CD4-positive, CD25-positive, alpha-beta regulatory T cell (primary cell): Measurements from ENCODE around the gene JUN. TPM values are rescaled to one million over a fixed set of nuclear protein-coding genes. Genes with fewer than 3 reads are reported as not detected.

Source experiments
- ATAC-seq, 2 donors: fragments of 150-1000 bp; cut with Tn5 transposase; one replicate each; pipeline ENCODE4 v1.10.0; 2021; ENCODE audit warnings: low read depth in 2 of 2, moderate number of reproducible peaks in 2 of 2, moderate library complexity in 1 of 2
- DNase-seq, 3 donors: peaks; one replicate each; pipeline versions ENCODE4 v3.0.0 to v3.0.0-alpha.2; 2012 to 2022; ENCODE audit warnings: mixed read lengths in 1 of 3
- H3K27ac ChIP-seq: one replicate; pipeline ENCODE4 v1.7.0; 2013; ENCODE audit warnings: mild to moderate bottlenecking, low read length; ENCODE audit not compliant: insufficient read depth, poor library complexity, severe bottlenecking
- H3K27me3 ChIP-seq: one replicate; pipeline ENCODE4 v1.7.0; 2013; ENCODE audit warnings: low read length; ENCODE audit not compliant: control insufficient read depth, insufficient read depth
- H3K36me3 ChIP-seq: one replicate; pipeline ENCODE4 v1.7.0; 2013; ENCODE audit warnings: mild to moderate bottlenecking, low read length, moderate library complexity; ENCODE audit not compliant: control insufficient read depth, insufficient read depth
- H3K4me1 ChIP-seq: 2 replicates; pipeline ENCODE4 v1.7.0; 2013; ENCODE audit warnings: mild to moderate bottlenecking, low read length; ENCODE audit not compliant: insufficient read depth, control insufficient read depth, poor library complexity, severe bottlenecking
- H3K4me3 ChIP-seq: one replicate; pipeline ENCODE4 v1.7.0; 2013; ENCODE audit warnings: low read depth, mild to moderate bottlenecking, low read length, moderate library complexity
- H3K9me3 ChIP-seq, 2 experiments: 1 replicate in 1 of 2; 2 replicates in 1 of 2; pipeline ENCODE4 v1.7.0; 2013; ENCODE audit warnings: low read length in 2 of 2, mild to moderate bottlenecking in 1 of 2, moderate library complexity in 1 of 2; ENCODE audit not compliant: control insufficient read depth in 2 of 2
- H3K27ac Mint-ChIP-seq, 3 donors: one replicate each; pipeline ENCODE4 v1.8.0; 2020 to 2022; ENCODE audit warnings: mild to moderate bottlenecking in 3 of 3, mixed read lengths in 3 of 3, moderate library complexity in 2 of 3
- H3K27me3 Mint-ChIP-seq: one replicate; pipeline ENCODE4 v1.8.0; 2022; ENCODE audit warnings: mild to moderate bottlenecking, mixed read lengths
- H3K36me3 Mint-ChIP-seq: one replicate; pipeline ENCODE4 v1.8.0; 2020; ENCODE audit warnings: mixed read lengths
- H3K4me1 Mint-ChIP-seq, 4 donors: one replicate each; pipeline ENCODE4 v1.8.0; 2020 to 2022; ENCODE audit warnings: mixed read lengths in 4 of 4, mild to moderate bottlenecking in 1 of 4
- H3K4me3 Mint-ChIP-seq, 4 donors: one replicate each; pipeline ENCODE4 v1.8.0; 2020 to 2022; ENCODE audit warnings: mild to moderate bottlenecking in 4 of 4, mixed read lengths in 4 of 4, moderate library complexity in 3 of 4
- H3K9me3 Mint-ChIP-seq, 7 donors: one replicate each; pipeline ENCODE4 v1.8.0; 2020 to 2022; ENCODE audit warnings: mixed read lengths in 7 of 7, mild to moderate bottlenecking in 3 of 7, moderate library complexity in 2 of 7
- polyA plus RNA-seq, 4 donors: library from polyadenylated mRNA; unstranded; fragments of 300-500 nt; fragmentation: Illumina TruSeq; gene quantifications; one replicate each; pipeline ENCODE4 v1.2.3, GENCODE V29; 2021
- total RNA-seq: library from RNA; stranded (reverse); gene quantifications from one replicate; pipeline ENCODE4 v1.2.3, GENCODE V29; 2022

Gene JUN
- total and polyA plus RNA-seq, 5 donors from 2014 or later: 41.3 to 1,538 (median 52.2) TPM

DNA sequence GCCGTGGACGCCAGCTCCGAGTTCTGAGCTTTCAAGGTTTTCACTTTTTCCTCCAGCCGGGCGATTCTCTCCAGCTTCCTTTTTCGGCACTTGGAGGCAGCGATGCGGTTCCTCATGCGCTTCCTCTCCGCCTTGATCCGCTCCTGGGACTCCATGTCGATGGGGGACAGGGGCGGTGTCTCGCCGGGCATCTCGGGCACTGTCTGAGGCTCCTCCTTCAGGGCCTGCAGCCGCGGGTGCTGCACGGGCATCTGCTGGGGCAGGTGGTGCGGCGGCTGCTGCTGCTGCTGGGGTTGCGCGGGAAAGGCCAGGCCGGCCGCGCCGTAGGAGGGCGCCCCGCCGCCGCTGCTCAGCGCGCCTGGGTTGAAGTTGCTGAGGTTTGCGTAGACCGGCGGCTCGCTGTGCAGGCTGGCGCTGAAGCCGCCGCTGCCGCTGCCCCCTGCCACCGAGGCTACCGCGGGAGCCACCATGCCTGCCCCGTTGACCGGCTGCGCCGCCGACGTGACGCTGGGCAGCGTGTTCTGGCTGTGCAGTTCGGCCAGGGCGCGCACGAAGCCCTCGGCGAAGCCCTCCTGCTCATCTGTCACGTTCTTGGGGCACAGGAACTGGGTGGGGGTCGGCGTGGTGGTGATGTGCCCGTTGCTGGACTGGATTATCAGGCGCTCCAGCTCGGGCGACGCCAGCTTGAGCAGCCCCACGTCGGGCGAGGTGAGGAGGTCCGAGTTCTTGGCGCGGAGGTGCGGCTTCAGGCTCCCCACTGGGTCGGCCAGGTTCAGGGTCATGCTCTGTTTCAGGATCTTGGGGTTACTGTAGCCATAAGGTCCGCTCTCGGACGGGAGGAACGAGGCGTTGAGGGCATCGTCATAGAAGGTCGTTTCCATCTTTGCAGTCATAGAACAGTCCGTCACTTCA, 1.4 kb downstream of the JUN start:
- Mint-ChIP-seq H3K27me3 (peaks cover 48% of the 10 kb centered on the region), H3K36me3 (peaks cover 3% of the 10 kb centered on the region), H3K27ac (peak overlapping the region; percentile 81 to 100 (median 98)), H3K4me1 (peaks cover 4 to 28% (median 16%) of the 10 kb centered on the region in 4 donors), H3K9me3 (peaks cover 0 to 4% (median 0%) of the 10 kb centered on the region in 7 donors), H3K4me3 (peak overlapping the region; percentile 91 to 98 (median 96))
- peak; percentile 29 to 82 (median 68) for DNase-seq
- Histone ChIP-seq H3K36me3 (no peaks in the 10 kb centered on the region), H3K4me1 (peaks cover 32% of the 10 kb centered on the region), H3K27ac (peak overlapping the region; percentile 99), H3K27me3 (no peaks in the 10 kb centered on the region), H3K4me3 (peak overlapping the region; percentile 89), H3K9me3 (no peaks in the 10 kb centered on the region)
- no peak for ATAC-seq

DNA sequence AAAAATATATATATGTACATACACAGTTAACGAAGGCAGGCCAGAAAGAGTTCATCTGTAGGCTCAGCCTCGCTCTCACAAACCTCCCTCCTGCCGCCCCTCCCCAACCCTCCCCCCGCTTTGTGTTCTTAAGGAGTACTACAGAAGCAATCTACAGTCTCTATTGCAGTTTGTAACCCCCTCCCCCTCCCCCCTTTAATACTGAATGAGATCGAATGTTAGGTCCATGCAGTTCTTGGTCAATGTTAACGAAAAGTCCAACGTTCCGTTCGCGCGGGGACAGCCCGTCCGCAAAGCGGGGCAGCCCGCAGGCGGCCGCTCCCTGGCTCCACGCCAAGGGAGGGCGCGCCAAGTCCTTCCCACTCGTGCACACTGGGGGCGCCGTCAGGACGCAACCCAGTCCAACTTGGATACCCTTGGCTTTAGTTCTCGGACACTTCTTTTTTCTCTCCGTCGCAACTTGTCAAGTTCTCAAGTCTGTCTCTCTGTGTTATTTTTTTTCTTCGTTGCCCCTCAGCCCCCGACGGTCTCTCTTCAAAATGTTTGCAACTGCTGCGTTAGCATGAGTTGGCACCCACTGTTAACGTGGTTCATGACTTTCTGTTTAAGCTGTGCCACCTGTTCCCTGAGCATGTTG, 2.2 kb downstream of the JUN start:
- Mint-ChIP-seq H3K27me3 (peaks cover 48% of the 10 kb centered on the region), H3K27ac (peak overlapping the region in 2 of 3 donors; percentile 89 to 100), H3K9me3 (peaks cover 0 to 4% (median 0%) of the 10 kb centered on the region in 7 donors), H3K4me3 (peak overlapping the region; percentile 81 to 98 (median 94)), H3K36me3 (peaks cover 3% of the 10 kb centered on the region), H3K4me1 (peaks cover 0 to 21% (median 16%) of the 10 kb centered on the region in 4 donors)
- DNase-seq (peak; percentile 42 to 63 (median 49)), ATAC-seq (no peak)
- H3K9me3 ChIP-seq: no peaks in the 10 kb centered on the region
- H3K27ac ChIP-seq: peak overlapping the region; percentile 99
- peak overlapping the region; percentile 89 for H3K4me3 ChIP-seq
- H3K36me3 ChIP-seq: no peaks in the 10 kb centered on the region
- H3K27me3 ChIP-seq: no peaks in the 10 kb centered on the region
- H3K4me1 ChIP-seq: peaks cover 32% of the 10 kb centered on the region

DNA sequence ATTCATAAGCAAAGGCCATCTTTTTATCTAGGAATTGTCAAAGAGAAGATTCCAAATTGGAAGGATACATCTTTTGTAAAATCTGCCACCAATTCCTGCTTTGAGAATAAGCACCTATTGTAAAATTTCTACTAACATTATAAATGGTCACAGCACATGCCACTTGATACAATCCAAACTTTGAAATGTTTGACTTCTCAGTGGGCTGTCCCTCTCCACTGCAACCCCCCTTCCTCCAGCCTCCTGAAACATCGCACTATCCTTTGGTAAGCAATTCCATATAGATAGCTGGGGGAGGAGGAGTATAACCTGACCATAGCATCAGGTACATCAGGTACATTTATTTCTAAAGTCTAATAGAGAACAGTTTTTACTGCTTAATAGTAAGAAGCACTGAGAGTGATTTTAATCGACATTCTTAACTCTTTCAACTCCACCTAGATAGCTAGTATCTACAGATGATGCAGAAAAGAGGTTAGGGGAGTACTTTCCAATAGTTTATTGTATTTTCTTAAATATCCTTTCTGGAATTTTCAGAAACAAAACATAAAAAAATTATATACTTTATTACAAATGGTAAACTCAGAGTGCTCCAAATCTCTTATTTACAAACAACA, 2.9 kb downstream of the JUN start:
- H3K9me3 ChIP-seq: no peaks in the 10 kb centered on the region
- DNase-seq (peak in 2 of 3 donors; percentile 32 to 46), ATAC-seq (no peak)
- peaks cover 48% of the 10 kb centered on the region for H3K27me3 Mint-ChIP-seq
- peaks cover 0 to 4% (median 0%) of the 10 kb centered on the region in 7 donors for H3K9me3 Mint-ChIP-seq
- peak overlapping the region; percentile 17 to 98 (median 89) for H3K4me3 Mint-ChIP-seq
- H3K4me3 ChIP-seq: peak overlapping the region; percentile 89
- no peak overlapping the region for H3K27ac Mint-ChIP-seq
- H3K4me1 Mint-ChIP-seq: peaks cover 0 to 19% (median 14%) of the 10 kb centered on the region in 4 donors
- peaks cover 3% of the 10 kb centered on the region for H3K36me3 Mint-ChIP-seq
- peaks cover 28% of the 10 kb centered on the region for H3K4me1 ChIP-seq
- no peak overlapping the region for H3K27ac ChIP-seq
- no peaks in the 10 kb centered on the region for H3K27me3 ChIP-seq
- no peaks in the 10 kb centered on the region for H3K36me3 ChIP-seq

DNA sequence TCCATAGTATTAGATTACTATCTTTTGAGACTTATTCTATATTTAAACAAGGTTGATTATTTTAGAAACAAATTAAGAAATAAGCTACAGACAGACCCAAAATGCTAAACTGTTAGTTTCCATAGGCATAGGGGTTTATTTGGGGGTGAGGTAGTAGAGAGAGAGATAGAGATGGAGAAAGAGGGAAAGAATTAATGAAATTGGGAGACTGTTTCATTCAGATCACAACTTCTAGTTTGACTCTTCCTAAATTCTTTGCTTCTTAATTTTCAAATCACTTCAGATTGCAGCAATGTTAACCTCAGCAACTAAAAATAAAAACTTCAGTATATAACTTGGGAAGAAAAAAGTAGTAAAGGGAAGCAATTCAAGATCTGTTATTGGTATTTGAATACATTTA, 3.4 kb downstream of the JUN start:
- H3K27ac ChIP-seq: no peak overlapping the region
- Mint-ChIP-seq H3K9me3 (peaks cover 0 to 4% (median 0%) of the 10 kb centered on the region in 7 donors), H3K4me1 (peaks cover 0 to 18% (median 14%) of the 10 kb centered on the region in 4 donors), H3K4me3 (peak overlapping the region in 3 of 4 donors; percentile 12 to 98 (median 61)), H3K36me3 (peaks cover 3% of the 10 kb centered on the region), H3K27me3 (peaks cover 48% of the 10 kb centered on the region), H3K27ac (no peak overlapping the region)
- H3K27me3 ChIP-seq: no peaks in the 10 kb centered on the region
- no peaks in the 10 kb centered on the region for H3K9me3 ChIP-seq
- peak overlapping the region; percentile 89 for H3K4me3 ChIP-seq
- DNase-seq: peak in 1 of 3 donors; percentile 29
- no peaks in the 10 kb centered on the region for H3K36me3 ChIP-seq
- ATAC-seq: no peak
- peaks cover 23% of the 10 kb centered on the region for H3K4me1 ChIP-seq

DNA sequence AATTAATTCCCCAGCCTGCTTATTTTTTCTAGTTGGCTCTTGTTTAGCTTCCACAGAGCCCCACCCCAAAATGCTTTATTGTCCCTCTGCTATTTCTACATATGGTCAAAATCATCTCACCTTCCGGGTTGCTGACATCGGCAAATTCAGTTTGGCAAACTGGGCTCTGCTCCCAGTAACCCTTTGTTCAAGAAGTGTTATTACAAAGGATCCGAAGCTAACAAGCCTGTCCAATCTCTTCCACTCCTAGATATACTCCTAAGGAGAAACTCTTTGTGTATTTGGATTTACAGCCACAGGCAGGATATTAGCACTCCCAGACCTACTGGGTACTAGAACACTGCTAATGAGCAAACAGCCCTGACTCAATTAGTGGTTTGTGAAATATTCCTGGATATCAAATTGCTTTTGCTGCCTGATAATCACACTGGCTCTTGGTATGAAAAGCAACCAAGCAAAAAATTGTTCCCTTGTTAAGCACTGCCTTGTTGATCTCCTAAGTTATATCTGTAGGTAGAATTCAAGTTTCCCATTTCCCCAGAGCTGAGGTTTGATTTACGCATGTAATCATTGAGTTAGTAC, 4.0 kb downstream of the JUN start:
- Mint-ChIP-seq H3K36me3 (peaks cover 3% of the 10 kb centered on the region), H3K4me1 (peaks cover 0 to 18% (median 14%) of the 10 kb centered on the region in 4 donors), H3K27ac (no peak overlapping the region), H3K9me3 (peaks cover 0 to 4% (median 0%) of the 10 kb centered on the region in 7 donors), H3K27me3 (peaks cover 46% of the 10 kb centered on the region), H3K4me3 (peak overlapping the region in 2 of 4 donors; percentile 61 to 98)
- no peaks in the 10 kb centered on the region for H3K9me3 ChIP-seq
- ATAC-seq (no peak), DNase-seq (peak in 2 of 3 donors; percentile 8 to 36)
- H3K36me3 ChIP-seq: no peaks in the 10 kb centered on the region
- H3K4me3 ChIP-seq: peak overlapping the region; percentile 89
- no peak overlapping the region for H3K27ac ChIP-seq
- H3K4me1 ChIP-seq: peaks cover 18% of the 10 kb centered on the region
- no peaks in the 10 kb centered on the region for H3K27me3 ChIP-seq

DNA sequence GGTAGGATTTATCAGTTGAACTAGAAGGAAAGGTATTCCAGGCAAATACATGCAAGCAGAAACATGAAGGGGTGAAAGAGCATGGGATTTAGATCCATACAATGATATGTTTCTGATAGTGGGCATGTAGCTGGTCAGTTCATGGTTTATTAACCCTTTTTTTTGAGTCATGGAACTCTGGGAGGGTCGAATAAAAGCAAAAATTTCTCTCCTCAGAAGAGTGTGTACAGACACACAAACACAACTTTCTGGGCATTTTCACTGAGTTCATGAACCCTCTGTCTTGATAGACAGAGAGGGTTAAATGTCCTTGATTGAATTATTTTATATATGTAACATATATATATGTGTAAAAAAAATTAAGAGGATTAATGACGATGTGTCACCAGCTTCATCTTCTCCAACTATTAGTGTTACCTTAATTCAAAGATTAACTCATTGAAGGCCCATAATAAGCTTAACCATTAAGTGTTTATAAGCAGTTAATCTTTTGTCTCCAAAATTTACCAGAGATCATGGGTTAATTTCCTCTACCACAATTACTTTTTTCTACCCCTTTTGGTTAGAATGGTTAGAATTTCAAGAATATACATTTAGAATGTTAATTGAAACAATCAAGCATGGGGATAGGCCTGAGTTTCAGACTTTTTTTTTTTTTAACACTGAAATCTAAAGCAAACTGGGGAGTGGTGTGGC, 4.6 kb downstream of the JUN start:
- Histone ChIP-seq H3K9me3 (no peaks in the 10 kb centered on the region), H3K27me3 (no peaks in the 10 kb centered on the region), H3K4me1 (peaks cover 18% of the 10 kb centered on the region), H3K36me3 (no peaks in the 10 kb centered on the region), H3K27ac (no peak overlapping the region), H3K4me3 (no peak overlapping the region)
- no peak for DNase-seq
- Mint-ChIP-seq H3K4me1 (peaks cover 0 to 18% (median 14%) of the 10 kb centered on the region in 4 donors), H3K27me3 (peaks cover 39% of the 10 kb centered on the region), H3K27ac (no peak overlapping the region), H3K4me3 (peak overlapping the region in 2 of 4 donors; percentile 61 to 98), H3K9me3 (peaks cover 0 to 4% (median 0%) of the 10 kb centered on the region in 7 donors), H3K36me3 (peaks cover 3% of the 10 kb centered on the region)
- no peak for ATAC-seq
